GM19372 (cell line): ENCODE data around the gene TEAD1.
A peak's percentile ranks its signal among the peaks of the same experiment; 100 is the strongest.

Source experiments
- ATAC-seq: cut with Tn5 transposase; IDR thresholded peaks from one replicate; pipeline ENCODE4 v1.9.1; 2021; ENCODE audit warnings: mild to moderate bottlenecking, low read depth, moderate library complexity; ENCODE audit not compliant: unreplicated experiment

The TEAD1 gene

DNA sequence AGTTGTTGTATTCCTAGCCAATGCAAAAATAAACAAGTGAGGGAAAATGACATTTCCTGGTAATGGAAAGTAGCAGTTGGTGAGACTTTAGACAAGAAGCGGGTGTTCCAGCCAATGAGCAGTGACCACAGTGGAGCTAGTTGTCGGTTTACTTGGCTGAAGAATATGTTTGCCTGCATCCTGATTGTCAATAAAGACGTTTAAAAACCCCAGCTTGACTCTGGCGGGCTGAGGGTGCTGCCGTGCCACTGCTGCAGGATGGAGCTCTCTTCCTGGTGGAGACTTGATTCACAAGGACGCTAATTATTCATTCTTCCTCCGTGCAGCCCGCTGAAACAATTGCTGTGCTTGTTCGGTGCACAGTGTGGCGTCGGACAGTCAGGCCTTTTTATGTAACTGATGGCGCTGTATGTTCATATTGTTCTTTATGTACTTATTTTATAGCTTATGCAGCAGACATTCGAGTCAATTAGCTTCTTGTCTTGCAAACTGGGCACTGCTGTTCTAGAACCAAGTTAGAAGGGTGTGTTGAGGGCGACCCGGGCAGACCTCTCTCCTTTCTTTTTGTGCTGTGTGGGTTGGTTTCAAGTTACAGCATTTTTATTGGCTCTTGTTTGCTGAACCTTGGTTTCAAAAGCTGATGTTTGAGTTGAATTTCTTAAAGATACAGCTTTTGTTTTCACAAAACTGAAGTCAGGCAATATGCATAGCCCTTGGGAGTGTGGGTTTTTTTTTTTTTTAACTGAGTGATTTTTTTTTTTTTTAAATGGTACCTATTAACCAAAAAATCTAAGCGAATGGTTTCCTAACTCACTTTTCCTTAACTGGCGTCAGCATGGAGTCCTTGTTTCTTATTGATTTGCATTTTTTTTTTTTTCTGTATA lies 153.9 kb downstream of the TEAD1 start:
- ATAC-seq = peak; percentile 91

DNA sequence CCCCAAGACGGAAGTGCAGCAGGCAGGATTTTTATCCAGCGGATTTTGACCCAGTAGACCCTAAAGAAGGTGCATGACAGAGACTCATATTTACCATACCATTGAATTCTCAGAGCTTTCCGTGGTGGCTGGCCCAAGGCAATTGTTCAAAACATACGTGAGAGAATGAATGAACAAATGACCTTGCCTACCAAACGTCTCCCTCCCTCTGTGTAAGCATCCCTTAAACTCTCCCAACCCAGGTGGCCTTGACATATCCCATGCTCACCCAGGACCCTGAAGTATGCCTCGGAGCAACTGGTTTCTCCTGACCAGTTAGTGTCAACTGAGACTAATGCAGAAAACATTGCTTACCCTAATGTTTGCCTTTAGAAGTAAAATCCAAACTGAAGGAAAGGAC lies 154.9 kb downstream of the TEAD1 start:
- ATAC-seq = no peak

DNA sequence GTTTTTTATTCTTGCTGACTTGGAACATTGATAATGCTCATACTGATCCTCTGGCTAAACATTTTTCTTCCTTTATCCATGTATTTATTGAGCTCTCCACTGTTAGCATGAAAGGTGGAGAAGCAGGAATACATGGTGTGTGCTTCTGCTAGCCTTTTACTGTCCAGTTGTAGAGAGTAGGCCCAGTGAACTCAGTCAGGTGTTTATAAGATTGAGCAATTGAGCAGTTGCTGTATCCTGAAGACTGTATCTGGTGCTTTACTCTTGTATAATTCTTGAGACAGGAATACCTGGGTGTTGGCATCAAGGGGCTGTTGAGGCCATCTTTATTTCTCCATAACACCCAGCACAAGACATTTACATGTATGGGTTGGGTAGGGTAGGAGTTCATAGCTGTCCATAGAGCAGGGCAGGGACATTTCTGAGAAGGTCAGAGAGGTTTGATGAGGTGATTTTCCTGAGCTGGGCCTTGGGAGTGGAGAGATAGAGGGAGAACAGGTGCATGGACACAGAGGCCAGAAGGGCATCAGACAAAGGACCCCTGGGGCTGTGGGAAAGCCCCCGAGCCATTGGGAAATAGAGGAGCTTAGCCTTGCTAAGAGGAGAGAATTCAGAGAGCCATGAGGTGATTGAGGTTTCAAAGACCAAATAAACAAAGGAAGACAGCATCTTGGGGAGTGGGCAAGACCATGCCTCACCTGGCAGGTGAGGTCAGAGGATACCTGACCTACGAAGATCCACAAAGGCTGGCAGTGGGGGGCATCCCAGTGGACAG lies 155.5 kb downstream of the TEAD1 start:
- no peak for ATAC-seq

DNA sequence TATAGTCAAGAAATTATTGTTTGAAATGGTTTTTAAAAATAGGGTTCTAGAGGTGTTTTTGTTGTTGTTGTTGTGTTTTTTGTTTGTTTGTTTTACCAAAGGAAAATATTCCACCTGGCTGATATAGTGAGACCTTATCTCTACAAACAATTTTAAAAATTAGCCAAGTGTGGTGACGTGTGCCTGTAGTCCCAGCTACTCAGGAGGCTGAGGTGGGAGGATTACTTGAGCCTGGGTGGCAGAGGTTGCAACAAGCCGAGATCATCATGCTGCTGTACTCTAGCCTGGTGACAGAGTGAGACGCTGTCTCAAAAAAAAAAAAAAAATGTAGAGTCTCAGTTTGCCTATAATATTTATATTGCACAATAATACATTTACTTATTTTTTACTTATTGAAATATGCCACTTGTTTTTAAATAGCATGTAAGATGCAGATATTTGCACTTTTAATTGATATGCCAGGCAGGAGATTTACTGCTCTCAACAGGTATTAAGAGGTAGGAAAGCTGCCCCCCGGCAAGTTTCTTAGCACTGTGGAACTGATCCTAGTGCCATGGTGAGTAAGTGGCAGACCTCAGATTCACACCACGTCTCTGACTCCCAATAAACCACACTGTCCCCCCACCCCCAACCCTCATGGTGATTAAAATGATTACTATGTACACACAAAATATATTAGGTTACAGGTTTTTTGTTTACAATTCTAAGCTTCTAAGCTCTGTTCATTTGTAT lies 157.4 kb downstream of the TEAD1 start:
- ATAC-seq = no peak

DNA sequence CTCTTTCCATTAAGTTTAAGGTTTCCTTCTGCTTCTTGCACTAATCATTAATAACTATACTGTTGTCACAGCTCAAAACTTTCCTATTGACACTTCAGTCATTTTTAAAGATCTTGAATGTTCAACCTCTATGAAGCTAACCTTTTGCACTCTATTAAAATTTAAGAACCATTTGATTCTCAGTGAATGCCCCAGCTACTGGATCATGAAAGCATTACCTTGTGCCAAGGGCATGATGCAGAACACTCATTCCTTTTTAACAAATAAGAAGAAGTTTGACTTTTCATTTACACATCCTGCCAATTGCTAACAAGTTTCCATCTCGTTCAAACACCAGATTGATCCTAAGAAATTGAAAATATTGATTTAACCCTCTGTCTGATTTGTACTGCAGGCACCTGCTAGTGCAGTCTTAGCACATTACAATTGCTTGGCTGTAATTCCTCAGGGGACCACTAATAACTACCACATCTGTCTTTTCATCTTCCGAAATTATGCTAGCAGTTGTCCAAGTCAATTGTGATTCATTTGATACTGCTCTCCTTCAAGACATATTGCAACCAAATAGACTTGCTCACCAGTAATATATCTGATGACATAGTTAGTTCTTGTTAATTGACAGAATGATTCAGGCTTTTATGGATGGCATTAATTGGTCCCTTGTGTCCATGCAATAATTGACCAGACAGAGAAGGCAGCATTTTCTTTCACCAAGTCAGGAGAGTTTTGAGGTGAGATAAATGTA lies 158.4 kb downstream of the TEAD1 start:
- no peak for ATAC-seq

DNA sequence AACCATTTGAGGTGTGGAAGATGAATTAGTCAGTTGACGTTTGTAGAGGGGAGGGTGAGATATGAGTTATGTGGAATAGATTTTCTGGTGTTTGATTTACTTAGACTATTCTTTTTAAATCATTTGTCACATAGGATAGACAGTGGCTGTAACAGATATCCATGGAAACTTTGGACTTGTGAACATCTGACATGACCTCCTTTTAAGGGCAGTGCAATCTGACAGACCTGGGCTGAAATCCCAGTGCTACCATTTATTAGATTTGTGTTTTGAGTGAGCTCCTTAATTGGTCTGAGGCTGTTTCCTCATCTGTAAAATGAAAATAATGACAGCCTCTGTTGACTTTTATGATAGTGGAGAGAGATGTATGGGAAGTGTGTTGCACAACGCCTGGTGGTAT lies 159.9 kb downstream of the TEAD1 start:
- no peak for ATAC-seq

DNA sequence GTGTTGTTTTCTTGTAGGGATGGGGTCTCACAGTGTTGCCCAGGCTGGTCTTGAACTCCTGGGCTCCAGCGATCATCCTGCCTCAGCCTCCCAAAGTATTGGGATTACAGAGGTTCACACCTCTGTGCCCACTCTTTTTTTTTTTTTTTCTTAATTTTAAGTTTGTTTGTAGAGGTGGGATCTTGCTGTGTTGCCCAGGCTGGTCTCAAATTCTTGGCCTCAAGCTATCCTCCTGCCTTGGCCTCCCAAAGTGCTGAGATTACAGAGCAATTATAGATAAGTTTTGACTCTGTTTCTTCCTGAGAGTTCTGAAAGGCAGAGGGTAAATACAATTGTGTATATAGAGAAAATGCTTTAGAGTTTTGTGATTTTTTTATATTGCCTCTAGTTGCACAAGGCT lies 160.4 kb downstream of the TEAD1 start:
- no peak for ATAC-seq

DNA sequence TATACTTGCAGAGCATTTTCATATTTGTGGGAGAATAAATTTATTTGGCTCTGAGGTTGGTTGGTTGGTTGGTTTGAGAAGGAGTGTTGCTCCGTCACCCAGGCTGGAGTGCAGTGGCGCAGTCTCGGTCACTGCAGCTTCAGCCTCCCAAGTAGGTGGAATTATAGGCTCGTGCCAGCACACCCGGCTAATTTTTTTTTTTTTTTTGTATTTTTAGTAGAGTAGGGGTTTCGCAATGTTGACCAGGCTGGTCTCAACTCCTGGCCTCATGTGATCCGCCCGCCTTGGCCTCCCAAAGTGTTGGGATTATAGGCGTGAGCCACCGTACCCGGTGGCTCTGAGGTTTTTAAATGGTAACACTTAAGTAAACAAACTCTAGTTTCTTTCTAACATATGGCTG lies 161.1 kb downstream of the TEAD1 start:
- no peak for ATAC-seq

DNA sequence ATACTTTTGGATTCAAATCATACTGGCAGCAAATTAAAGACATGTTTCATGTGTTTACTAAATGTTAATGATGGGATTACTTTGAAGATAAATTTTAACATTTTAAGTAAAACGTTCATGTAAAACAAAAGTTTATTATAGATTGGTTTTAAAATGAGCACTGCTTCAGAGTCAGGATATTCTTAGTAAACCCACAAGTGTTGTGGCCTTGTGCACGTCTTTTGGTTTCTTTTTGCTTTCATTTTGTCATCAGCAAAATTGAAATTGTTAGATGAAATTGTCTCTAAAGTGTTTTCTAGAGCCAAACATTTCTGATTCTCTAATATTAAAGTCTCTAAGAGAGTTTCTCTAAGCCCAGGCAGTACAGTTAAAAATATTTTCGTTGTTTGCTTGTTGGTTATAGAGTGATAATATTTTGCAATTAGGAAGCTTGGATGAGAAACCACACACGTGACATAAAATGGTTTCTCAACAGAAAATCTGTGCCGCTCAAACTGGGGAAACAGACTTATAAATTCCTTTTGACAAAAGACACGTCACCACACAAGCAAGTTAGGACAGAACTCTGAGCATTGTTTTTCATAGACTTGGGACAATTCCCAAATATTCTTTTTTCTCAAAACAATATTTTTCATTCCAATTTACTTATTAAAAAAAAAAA lies 164.4 kb downstream of the TEAD1 start:
- ATAC-seq = no peak

DNA sequence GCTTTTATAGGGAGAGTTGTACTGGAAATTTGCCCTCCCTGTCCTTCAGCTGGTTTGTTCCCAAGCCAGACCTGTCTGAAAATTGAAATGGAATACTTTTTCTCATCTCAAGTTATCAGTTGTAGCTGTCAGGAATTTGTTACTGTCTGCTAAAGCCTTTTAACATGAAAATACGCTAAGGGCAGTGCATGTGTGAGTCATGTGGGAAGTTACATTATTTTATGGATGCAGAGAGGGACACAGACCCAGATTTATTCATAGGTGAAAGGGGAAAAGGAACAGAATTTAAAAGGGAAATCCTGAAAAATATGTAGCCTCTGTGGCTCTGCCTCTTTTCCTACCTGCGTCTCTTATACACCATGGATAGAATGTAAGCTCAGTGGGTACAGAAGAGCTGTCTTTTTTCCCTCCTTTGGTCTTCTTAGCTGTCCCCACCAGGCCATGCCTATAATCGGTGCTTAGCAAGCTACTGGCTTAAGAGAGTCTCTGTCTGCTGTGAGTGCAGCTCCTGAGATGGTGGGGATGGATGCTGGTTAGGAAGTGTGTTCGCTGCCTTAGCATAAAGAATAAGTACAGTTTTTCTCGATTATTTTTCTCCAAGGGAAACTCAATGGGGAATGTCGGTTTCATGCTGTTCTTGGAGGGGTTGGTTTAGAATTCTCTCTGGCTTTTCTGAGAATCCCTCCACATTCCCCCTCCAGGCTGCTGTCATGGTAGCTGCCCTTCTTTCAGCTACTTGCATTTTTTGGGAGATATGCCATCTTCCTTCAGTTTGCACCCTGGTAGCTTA lies 166.8 kb downstream of the TEAD1 start:
- ATAC-seq = no peak

DNA sequence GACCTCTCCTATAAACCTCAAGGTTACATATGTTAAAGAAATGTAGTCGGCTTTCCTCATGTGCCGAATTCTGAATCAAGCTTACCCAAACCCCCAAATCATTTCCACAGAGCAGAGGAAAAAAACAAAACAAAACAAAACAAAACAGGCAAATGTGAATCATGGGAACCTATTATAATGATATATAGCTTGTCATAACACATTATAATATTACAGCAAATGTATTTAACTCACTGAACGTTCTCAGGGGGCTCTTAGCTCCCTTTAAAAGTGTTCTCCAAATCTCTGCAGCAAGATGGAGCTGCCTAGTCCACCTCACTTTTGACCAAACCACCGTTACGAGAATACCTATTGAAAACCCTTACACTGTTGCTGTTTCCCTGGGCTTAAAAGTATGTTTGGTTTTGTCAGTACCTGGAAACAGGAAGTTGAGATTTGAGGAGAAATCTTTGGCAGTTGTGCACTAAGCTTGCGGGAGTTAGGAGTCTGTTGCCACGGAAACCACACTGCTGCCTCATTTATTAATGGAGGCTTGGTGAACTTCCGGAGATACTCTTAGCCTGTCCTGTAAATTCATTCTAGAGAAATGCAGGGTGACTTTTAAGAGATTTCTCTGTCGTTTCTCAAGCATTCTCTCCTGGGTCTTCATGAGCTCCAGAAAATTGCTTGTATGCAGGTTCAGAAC lies 167.9 kb downstream of the TEAD1 start:
- no peak for ATAC-seq

DNA sequence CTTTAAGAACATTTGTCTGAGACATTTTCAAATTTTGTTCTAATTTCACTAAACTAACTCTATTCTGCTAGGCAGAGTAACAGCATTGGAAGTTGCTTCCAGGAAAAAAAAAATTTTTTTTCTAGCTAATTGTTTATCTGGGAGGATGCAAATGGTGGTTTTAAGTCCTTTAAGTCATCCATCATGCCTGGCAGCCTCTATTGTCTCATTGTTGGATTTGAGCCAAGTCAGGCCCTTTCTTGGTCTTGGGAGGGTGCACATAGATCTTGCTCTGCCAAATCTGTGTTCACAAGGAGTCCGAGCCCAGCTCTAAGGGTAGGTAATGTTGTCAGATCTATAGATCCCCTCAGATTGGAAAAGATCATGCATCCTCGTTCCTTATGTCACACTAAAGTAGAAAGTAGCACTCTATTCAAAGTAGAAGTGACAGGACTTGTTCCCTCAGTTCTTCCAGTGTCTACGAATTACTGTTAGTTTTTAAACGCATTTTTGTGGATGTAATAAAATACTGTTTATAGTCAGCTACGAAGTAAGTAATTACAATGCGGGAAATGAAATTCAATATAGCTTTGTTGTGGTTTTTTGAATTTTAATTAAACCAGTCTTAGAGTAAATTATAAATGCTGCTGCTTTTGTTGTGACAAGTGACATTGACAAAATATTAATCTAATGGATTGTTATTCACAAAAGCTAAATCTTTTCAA lies 168.9 kb downstream of the TEAD1 start:
- no peak for ATAC-seq

DNA sequence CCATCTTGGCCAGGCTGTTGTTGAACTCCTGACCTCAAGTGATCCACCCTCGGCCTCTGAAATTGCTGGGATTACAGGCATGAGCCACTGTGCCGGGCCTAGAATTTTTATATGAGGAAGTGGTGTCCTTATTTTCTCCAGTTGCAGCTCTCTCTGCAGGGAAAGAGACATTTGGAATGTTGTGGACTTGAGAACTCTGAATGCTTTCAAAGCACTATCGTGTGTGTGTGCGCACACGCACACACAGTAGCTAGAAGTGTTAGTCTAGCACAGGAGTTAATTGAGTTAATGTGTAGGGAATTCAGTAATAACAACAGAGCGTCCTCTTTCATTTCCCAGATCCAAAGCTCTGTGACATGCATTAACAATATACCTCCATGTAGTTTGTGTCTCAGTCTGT lies 170.9 kb downstream of the TEAD1 start:
- ATAC-seq = no peak

DNA sequence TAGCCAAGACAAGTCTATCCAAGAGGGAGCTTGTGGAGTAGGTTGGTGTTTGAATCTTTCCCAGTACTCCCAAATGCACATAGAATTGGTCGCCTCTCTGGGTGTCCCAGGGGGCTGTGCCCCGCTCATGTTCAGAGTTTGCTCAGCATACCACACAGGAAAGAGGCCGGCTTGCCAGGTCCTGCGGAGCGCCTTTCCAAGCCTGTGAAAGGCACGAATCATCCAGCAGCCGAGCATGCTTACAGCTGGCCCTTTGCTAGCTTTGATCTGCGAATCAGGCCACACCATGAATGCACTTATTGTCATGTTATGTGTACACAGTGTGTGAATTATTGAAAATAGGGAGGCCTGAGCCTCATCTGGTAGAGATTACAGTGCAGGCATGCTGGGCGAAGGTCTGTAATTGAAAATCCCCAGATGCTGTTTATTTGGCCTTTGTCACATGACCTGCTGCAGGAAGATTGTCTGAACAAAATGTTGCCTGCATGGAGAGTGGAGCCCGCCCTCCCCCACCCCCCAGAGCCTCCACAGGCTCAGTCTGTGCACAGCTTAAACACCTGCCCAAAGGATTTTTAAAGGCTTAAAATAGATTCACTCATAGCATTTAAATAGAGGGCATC lies 171.6 kb downstream of the TEAD1 start:
- no peak for ATAC-seq

DNA sequence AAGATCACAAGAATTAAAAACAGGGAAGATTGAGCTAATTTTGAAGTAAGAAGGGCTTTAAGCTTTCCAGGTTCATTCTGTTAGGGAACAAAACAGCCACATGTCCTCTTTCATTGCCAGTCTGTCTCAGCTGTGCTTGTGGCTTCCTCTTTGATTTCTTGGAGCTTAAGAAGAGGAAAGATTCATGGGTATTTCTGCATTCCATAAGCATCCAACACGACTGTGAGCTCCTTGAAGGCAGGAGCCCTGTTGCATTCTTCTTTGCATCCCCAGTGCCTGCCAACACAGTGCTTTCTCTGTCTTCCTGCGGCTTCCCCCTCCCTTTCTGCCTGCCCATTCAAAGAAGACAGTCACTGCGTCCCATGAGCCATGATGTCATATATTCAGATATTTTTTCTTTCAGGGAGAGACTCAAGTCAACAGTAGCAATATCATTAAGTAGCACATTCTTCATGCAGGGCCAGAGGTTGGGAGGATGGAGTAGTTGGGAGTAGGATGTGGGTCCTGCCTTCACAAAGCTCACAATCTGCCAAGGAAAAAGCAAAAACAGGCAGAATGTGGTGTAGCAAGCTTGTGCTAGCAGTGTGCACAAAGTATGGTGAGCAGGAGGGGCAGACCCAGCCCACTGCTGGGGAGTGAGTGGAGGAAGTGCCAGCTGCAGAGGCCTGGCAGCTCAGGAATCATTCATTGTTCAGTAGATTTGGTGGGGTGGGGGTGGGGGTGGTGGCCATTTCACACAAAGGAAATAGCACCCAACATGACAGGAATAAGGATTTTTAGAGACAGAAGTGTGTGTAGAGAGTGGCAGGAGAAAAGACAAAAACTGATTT lies 172.8 kb downstream of the TEAD1 start:
- no peak for ATAC-seq

DNA sequence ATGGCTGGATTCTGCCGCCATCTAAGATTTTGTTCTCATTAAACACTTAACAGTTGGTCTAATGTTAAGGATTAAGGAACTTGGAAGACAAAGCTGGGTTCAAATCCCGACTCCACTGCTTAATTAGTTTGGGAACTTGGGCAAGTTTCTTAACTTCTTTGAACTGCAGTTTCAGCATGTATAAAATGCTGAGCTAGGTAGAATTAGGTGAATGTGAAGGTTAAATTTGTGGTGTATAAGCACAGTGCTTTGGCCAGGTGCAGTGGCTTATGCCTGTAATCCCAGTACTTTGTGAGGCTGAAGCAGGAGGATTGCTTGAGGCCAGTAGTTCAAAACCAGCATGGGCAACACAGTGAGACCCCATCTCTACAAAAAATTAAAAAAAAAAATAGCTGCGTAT lies 174.2 kb downstream of the TEAD1 start:
- ATAC-seq = no peak

DNA sequence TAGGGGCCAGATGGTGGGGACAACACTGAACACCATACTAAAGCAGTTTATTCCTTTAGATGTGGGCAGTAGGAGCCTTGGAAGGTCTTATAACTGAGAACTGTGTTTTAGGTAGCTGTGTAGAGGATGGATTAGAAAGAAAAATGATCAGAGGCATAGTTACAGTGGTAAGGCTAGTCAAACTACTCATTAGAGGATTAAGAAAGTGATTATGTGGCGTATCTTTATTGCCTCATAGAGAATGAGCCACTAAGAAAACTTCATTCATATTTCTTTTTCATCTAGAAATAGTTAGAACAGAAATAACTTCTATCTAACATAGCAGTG lies 179.1 kb downstream of the TEAD1 start:
- ATAC-seq = no peak
